ENCODE measurements around the gene ZNF738.

The ZNF738 gene

DNA sequence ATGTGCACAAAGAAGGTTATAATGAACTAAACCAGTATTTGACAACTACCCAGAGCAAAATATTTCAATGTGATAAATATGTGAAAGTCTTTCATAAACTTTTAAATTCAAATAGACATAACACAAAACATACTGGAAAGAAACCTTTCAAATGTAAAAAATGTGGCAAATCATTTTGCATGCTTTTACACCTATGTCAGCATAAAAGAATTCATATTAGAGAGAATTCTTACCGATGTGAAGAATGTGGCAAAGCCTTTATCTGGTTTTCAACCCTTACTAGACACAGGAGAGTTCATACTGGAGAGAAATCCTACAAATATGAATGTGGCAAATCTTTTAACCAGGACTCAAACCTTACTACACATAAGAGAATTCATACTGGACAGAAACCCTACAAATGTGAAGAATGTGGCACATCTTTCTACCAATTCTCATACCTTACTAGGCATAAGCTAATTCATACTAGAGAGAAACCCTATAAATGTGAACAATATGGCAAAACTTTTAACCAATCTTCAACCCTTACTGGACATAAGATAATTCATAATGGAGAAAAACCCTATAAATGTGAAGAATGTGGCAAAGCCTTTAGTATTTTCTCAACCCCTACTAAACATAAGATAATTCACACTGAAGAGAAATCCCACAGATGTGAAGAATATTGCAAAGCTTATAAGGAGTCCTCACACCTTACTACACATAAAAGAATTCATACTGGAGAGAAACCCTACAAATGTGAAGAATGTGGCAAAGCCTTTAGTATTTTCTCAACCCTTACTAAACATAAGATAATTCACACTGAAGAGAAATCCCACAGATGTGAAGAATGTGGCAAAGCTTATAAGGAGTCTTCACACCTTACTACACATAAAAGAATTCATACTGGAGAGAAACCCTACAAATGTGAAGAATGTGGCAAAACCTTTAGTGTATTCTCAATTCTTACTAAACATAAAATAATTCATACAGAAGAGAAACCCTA, 64.5 kb downstream of the ZNF738 start:
- no peak for DNase-seq (ENCODE audit: low read depth in 3 of 3)

All from stimulated activated CD4-positive, alpha-beta T cell treated with anti-CD3 and anti-CD28 coated beads, TNF-alpha, amount 100 ng/mL, for 48 hours (primary cell).